K562 (cell line): ENCODE results near the gene ZNF687. TPM values are rescaled to one million over a fixed set of nuclear protein-coding genes. Genes with fewer than 3 reads are reported as not detected.

Experiments
- ATAC-seq: fragments of 200-7000 bp; cut with Tn5 transposase; 3 replicates; pipeline ENCODE4 v1.9.1; 2020; ENCODE audit warnings: moderate library complexity
- BruUV-seq: library from RNA; stranded (reverse); fragments of 400-500 nt; replicated peaks from 2 replicates; lab custom pipeline; 2021; lab: Mats Ljungman, UMichigan
- CTCF ChIA-PET: fragments of 300-600 bp; formaldehyde crosslinking; extraction: SDS; loops from one replicate; lab custom pipeline; 2021; ENCODE audit warnings: low intra/inter-chr PET ratio; lab: Yijun Ruan, JAX
- POLR2A ChIA-PET: fragments of 300-600, 350-650 bp; sonication (Branson Sonifier 250); formaldehyde crosslinking; extraction: SDS; loops from one replicate; lab custom pipeline; 2021; ENCODE audit warnings: antibody characterized with exemption, inconsistent platforms; lab: Yijun Ruan, JAX
- DNase-seq, 4 experiments: peaks; one replicate each; pipeline versions ENCODE4 v3.0.0 to v3.0.0-alpha.2; 2011 to 2018; ENCODE audit warnings: low spot score in 3 of 4, mixed read lengths in 3 of 4; ENCODE audit errors: extremely low read depth in 1 of 4
- FAIRE-seq: peaks from 2 replicates; lab custom pipeline; 2011; peaks lifted over from hg19 to GRCh38; lab: Jason Lieb, UNC
- H2AFZ ChIP-seq: 2 replicates; pipeline ENCODE4 v1.6.0; 2011; ENCODE audit warnings: low read depth, low read length, control low read depth, inconsistent platforms
- H3K27ac ChIP-seq: fragments of 200-600 bp; 3 replicates; pipeline ENCODE4 v1.8.0; 2011; ENCODE audit warnings: low read depth, mild to moderate bottlenecking, control low read depth, inconsistent platforms, low read length, moderate library complexity, mixed read lengths; ENCODE audit errors: extremely low read depth
- H3K27me3 ChIP-seq, 2 experiments: fragments of 300-600 bp in 1 of 2; 2 replicates in 1 of 2; 3 replicates in 1 of 2; pipeline versions ENCODE4 v1.6.0 to v1.8.0; 2011; ENCODE audit warnings: inconsistent platforms in 2 of 2, low read length in 2 of 2, mild to moderate bottlenecking in 1 of 2, mixed read lengths in 1 of 2, moderate library complexity in 1 of 2; ENCODE audit not compliant: control insufficient read depth in 2 of 2, insufficient read depth in 2 of 2
- H3K36me3 ChIP-seq: fragments of 300-600 bp; 3 replicates; pipeline ENCODE4 v1.8.0; 2011; ENCODE audit warnings: mild to moderate bottlenecking, low read length, inconsistent platforms; ENCODE audit not compliant: control insufficient read depth, insufficient read depth
- H3K4me1 ChIP-seq, 2 experiments: fragments of 200-600 bp in 1 of 2; replicated peaks in 1 of 2; 2 replicates in 1 of 2; 3 replicates in 1 of 2; pipeline versions ENCODE4 v1.5.1 to v1.8.0; 2011; ENCODE audit warnings: inconsistent platforms in 2 of 2, low read length in 2 of 2, mild to moderate bottlenecking in 1 of 2, mixed read lengths in 1 of 2, moderate library complexity in 1 of 2; ENCODE audit not compliant: control insufficient read depth in 2 of 2, insufficient read depth in 2 of 2
- H3K4me2 ChIP-seq: 2 replicates; pipeline ENCODE4 v1.6.1; 2011; ENCODE audit warnings: low read length, control low read depth, inconsistent platforms, mixed read lengths; ENCODE audit not compliant: insufficient read depth
- H3K4me3 ChIP-seq: fragments of 200-600 bp; sonication (generic), shearing (Covaris generic); 2 replicates; pipeline ENCODE4 v1.5.1; 2016; ENCODE audit warnings: control low read depth, inconsistent platforms
- H3K79me2 ChIP-seq: fragments of 200-600 bp; 3 replicates; pipeline ENCODE4 v1.8.0; 2011; ENCODE audit warnings: low read length, inconsistent platforms; ENCODE audit not compliant: control insufficient read depth, insufficient read depth
- H3K9ac ChIP-seq, 2 experiments: 2 replicates each; pipeline versions ENCODE4 v1.6.0 to v1.6.1; 2011; ENCODE audit warnings: low read depth in 2 of 2, low read length in 2 of 2, control low read depth in 1 of 2, inconsistent platforms in 1 of 2, mild to moderate bottlenecking in 1 of 2, mixed read lengths in 1 of 2; ENCODE audit not compliant: insufficient read depth in 1 of 2
- H3K9me1 ChIP-seq: one replicate; pipeline ENCODE4 v1.6.0; 2011; ENCODE audit warnings: inconsistent platforms, mild to moderate bottlenecking, low read length, moderate library complexity; ENCODE audit not compliant: control insufficient read depth, insufficient read depth
- H3K9me3 ChIP-seq: replicated peaks from 2 replicates; pipeline ENCODE4 v1.5.1; 2011; ENCODE audit warnings: low read depth, low read length, inconsistent platforms; ENCODE audit not compliant: control insufficient read depth, insufficient read depth
- H4K20me1 ChIP-seq: replicated peaks from 2 replicates; pipeline ENCODE4 v1.6.1; 2011; ENCODE audit warnings: low read length, inconsistent platforms, mixed read lengths; ENCODE audit not compliant: control insufficient read depth, insufficient read depth
- MCM5 ChIP-seq: fragments of 450-650 bp; IDR thresholded peaks from 2 replicates; pipeline ENCODE4 v1.6.1; 2016; ENCODE audit warnings: low read depth
- PRDM10 ChIP-seq: fragments of 450-650 bp; IDR thresholded peaks from 2 replicates; pipeline ENCODE4 v1.6.1; 2018; ENCODE audit not compliant: partially characterized antibody
- WGBS: fragments of 100-300 bp; shearing (Covaris generic); methylation state at CpG from one replicate; pipeline ENCODE4 v1.1.6; 2016; ENCODE audit warnings: low coverage, mixed read lengths; ENCODE audit not compliant: insufficient coverage; ENCODE audit errors: missing lambda C conversion rate; 5-methylcytosine and 5-hydroxymethylcytosine counted together
- in situ Hi-C: fragments of 300-500 bp; cut with MboI; formaldehyde crosslinking; loops from 4 replicates; pipeline ENCODE4 v1.15.0; 2018; ENCODE audit warnings: inconsistent platforms, mixed read lengths
- intact Hi-C: fragments of 100-400 bp; cut with micrococcal nuclease; formaldehyde crosslinking; loops from 2 replicates; pipeline ENCODE4 v1.14.2; 2022
- polyA plus RNA-seq, 8 experiments: library from polyadenylated mRNA; depleted of rRNA in 4 of 8; stranded (reverse) in 5 of 8; unstranded in 3 of 8; fragments of >200 nt; fragmentation: Nextera tagmentation in 2 of 8; fragmentation: Illumina TruSeq in 1 of 8; extraction: Ambion mirVana in 2 of 8; extraction: Trizol in 1 of 8; gene quantifications; 2 replicates each; pipeline versions ENCODE4 v1.2.1 to v1.2.3, GENCODE V29; 2011 to 2014; ENCODE audit warnings: inconsistent platforms in 1 of 8, missing spikeins in 1 of 8
- total RNA-seq, 7 experiments: library from RNA; depleted of rRNA in 6 of 7; stranded (reverse); fragments of >200 nt in 6 of 7; fragmentation: Illumina TruSeq in 2 of 7; extraction: Trizol in 2 of 7; gene quantifications; 2 replicates each; pipeline versions ENCODE4 v1.2.1 to v1.2.3, GENCODE V29; 2011 to 2021; ENCODE audit warnings: low replicate concordance in 1 of 7

The ZNF687 gene
- total and polyA plus RNA-seq, 9 of the 15 experiments (the other 6 are each of a cell fraction or from before 2014, with no cell fraction given): 0.13 to 26.4 (median 10.6) TPM

GRCh38 chr1:151334822-151335221 lies 52.7 kb downstream of the ZNF687 start:
- H3K36me3 ChIP-seq: no peaks in the 10 kb centered on the region
- no peaks in the 10 kb centered on the region for H4K20me1 ChIP-seq
- no peak overlapping the region for H3K4me3 ChIP-seq
- intact Hi-C loops: no loop called here
- in situ Hi-C loops: loop anchor here (5.0 kb wide), 1 partner anchor 33 kb away; no protein-coding TSS in a partner anchor
- H3K9me3 ChIP-seq: no peaks in the 10 kb centered on the region
- no peaks in the 10 kb centered on the region for H3K27me3 ChIP-seq
- ChIA-PET POLR2A (interaction anchor here (1.8 kb wide), 1 partner anchor 22 kb away, joined by 10 read pairs; no protein-coding TSS in a partner anchor), CTCF (no interaction called here)
- BruUV-seq: no TSS peak
- no peaks in the 10 kb centered on the region for H3K79me2 ChIP-seq
- no peak overlapping the region for H3K27ac ChIP-seq
- FAIRE-seq (no peak), ATAC-seq (no peak)
- H3K4me2 ChIP-seq: no peak overlapping the region
- no peaks in the 10 kb centered on the region for H3K9me1 ChIP-seq
- TF ChIP-seq MCM5 (no peak), PRDM10 (peak; percentile 87)
- TF ChIP-seq, all 486 proteins: peak for 1
- no peak overlapping the region for H2AFZ ChIP-seq
- 40% methylated on average over 5 of the region's 5 CpGs for WGBS
- DNase-seq: no peak
- H3K9ac ChIP-seq: no peak overlapping the region
- no peaks in the 10 kb centered on the region for H3K4me1 ChIP-seq
